ENCODE results near the gene OPTN. TPM values are rescaled to one million over a fixed set of nuclear protein-coding genes. Genes with fewer than 3 reads are reported as not detected.
A peak's percentile ranks its signal among the peaks of the same experiment; 100 is the strongest.

The OPTN gene
- total and polyA plus RNA-seq, 10 of the 15 experiments (the other 5 are each of a cell fraction or from before 2014, with no cell fraction given) = 15.2 to 42.4 (median 25.5) TPM

- H3K36me3 ChIP-seq (ENCODE audit: control insufficient read depth in 2 of 2, insufficient read depth in 2 of 2, low read length in 1 of 2) = no peaks in the 10 kb centered on the region
- no peak overlapping the region for H3K4me3 ChIP-seq
- no peak overlapping the region for H3K9ac ChIP-seq (ENCODE audit: control insufficient read depth, insufficient read depth, low read length)
- BruUV-seq (replicated peaks) = no TSS peak
- ChIA-PET POLR2A (no interaction called here), SMC1A (ENCODE audit: uncharacterized antibody, unreplicated experiment) (interaction anchor here (0.6 kb wide), 1 partner anchor 960 kb away, joined by 3 read pairs; no protein-coding TSS in a partner anchor), CTCF (interaction anchor here (1.3 to 1.9 kb wide), 2 partner anchors 11 to 14 kb away, joined by 5 read pairs; no protein-coding TSS in a partner anchor), RAD21 (ENCODE audit: unreplicated experiment) (no interaction called here)
- DNase-seq (ENCODE audit: low read depth, low spot score) = no peak
- H4K20me1 ChIP-seq (ENCODE audit: control insufficient read depth, insufficient read depth) = no peaks in the 10 kb centered on the region
- TF ChIP-seq NFIC (IDR thresholded peaks at IDR 0.05; ENCODE audit: low read depth, low read length) (no peak), NR2F1 (conservative IDR thresholded peaks at IDR 0.05) (no peak)
- no peaks in the 10 kb centered on the region for H3K27me3 ChIP-seq (replicated peaks in 1 of 2; ENCODE audit: control insufficient read depth in 2 of 2, insufficient read depth in 2 of 2, low read length in 1 of 2)
- intact Hi-C loops (cut with micrococcal nuclease; ENCODE audit: unreplicated experiment) (no loop called here), in situ Hi-C loops (cut with MboI) (no loop called here)
- 83% methylated on average over 4 of the region's 4 CpGs for WGBS (ENCODE audit: insufficient coverage, insufficient replicate concordance, low lambda C conversion rate, missing lambda C conversion rate)
- H3K4me2 ChIP-seq (ENCODE audit: control insufficient read depth, insufficient read depth) = no peak overlapping the region
- ATAC-seq = no peak
- H3K27ac ChIP-seq (ENCODE audit: control insufficient read depth, insufficient read depth) = no peak overlapping the region
- no peaks in the 10 kb centered on the region for H3K4me1 ChIP-seq (ENCODE audit: control insufficient read depth, insufficient read depth, low read length)
- H3K9me3 ChIP-seq (replicated peaks; ENCODE audit: control insufficient read depth, insufficient read depth, low read length) = peaks cover 3% of the 10 kb centered on the region; the same call in 2 of the 3 replicates
- H3K79me2 ChIP-seq (ENCODE audit: control insufficient read depth, insufficient read depth, low read length) = no peaks in the 10 kb centered on the region
- no peak for FAIRE-seq
- no peak overlapping the region for H2AFZ ChIP-seq (ENCODE audit: control insufficient read depth, low read depth, low read length)
Measured at GRCh38 chr10:13087601-13087985, 12.4 kb upstream of the OPTN start.

- ChIA-PET POLR2A (interaction anchor here (0.6 kb wide), 1 partner anchor 29 kb away, joined by 3 read pairs; no protein-coding TSS in a partner anchor), RAD21 (ENCODE audit: unreplicated experiment) (no interaction called here), CTCF (interaction anchor here (1.3 to 1.9 kb wide), 2 partner anchors 11 to 14 kb away, joined by 5 read pairs; no protein-coding TSS in a partner anchor), SMC1A (ENCODE audit: uncharacterized antibody, unreplicated experiment) (interaction anchor here (0.6 to 0.8 kb wide), 3 partner anchors 306 to 961 kb away, joined by 3 read pairs; no protein-coding TSS in a partner anchor)
- Histone ChIP-seq H3K79me2 (ENCODE audit: control insufficient read depth, insufficient read depth, low read length) (no peaks in the 10 kb centered on the region), H2AFZ (ENCODE audit: control insufficient read depth, low read depth, low read length) (no peak overlapping the region), H4K20me1 (ENCODE audit: control insufficient read depth, insufficient read depth) (no peaks in the 10 kb centered on the region), H3K9ac (ENCODE audit: control insufficient read depth, insufficient read depth, low read length) (no peak overlapping the region), H3K4me3 (no peak overlapping the region), H3K9me3 (replicated peaks; ENCODE audit: control insufficient read depth, insufficient read depth, low read length) (peaks cover under 1% of the 10 kb centered on the region; the same call in 2 of the 3 replicates), H3K27ac (ENCODE audit: control insufficient read depth, insufficient read depth) (no peak overlapping the region), H3K36me3 (ENCODE audit: control insufficient read depth in 2 of 2, insufficient read depth in 2 of 2, low read length in 1 of 2) (no peaks in the 10 kb centered on the region), H3K4me2 (ENCODE audit: control insufficient read depth, insufficient read depth) (no peak overlapping the region), H3K4me1 (ENCODE audit: control insufficient read depth, insufficient read depth, low read length) (no peaks in the 10 kb centered on the region), H3K27me3 (replicated peaks in 1 of 2; ENCODE audit: control insufficient read depth in 2 of 2, insufficient read depth in 2 of 2, low read length in 1 of 2) (no peaks in the 10 kb centered on the region)
- intact Hi-C loops (cut with micrococcal nuclease; ENCODE audit: unreplicated experiment) (no loop called here), in situ Hi-C loops (cut with MboI) (no loop called here)
- peak; percentile 49 for ATAC-seq
- BruUV-seq (replicated peaks) = no TSS peak
- 6% methylated on average over 7 of the region's 7 CpGs for WGBS (ENCODE audit: insufficient coverage, insufficient replicate concordance, low lambda C conversion rate, missing lambda C conversion rate)
- FAIRE-seq = no peak
- no peak for DNase-seq (ENCODE audit: low read depth, low spot score)
- TF ChIP-seq CBX5 (IDR thresholded peaks at IDR 0.05; ENCODE audit: low read depth) (no peak), IRF4 (IDR thresholded peaks at IDR 0.05; ENCODE audit: low read depth, low read length) (peak; percentile 21; the same call in 1 of the 2 replicates), BMI1 (IDR thresholded peaks at IDR 0.05; ENCODE audit: borderline replicate concordance) (no peak), IRF3 (IDR thresholded peaks at IDR 0.05) (no peak), RUNX3 (IDR thresholded peaks at IDR 0.05; ENCODE audit: low read length) (no peak; the same call in 1 of the 2 replicates), ZBTB4 (CRISPR knock-in tag; IDR thresholded peaks at IDR 0.05) (no peak), BCL3 (IDR thresholded peaks at IDR 0.05; ENCODE audit: borderline replicate concordance, insufficient read depth, low read depth, low read length, poor library complexity, severe bottlenecking) (no peak), CREB1 (IDR thresholded peaks at IDR 0.05; ENCODE audit: low read depth) (no peak), TAF1 (IDR thresholded peaks at IDR 0.05; ENCODE audit: borderline replicate concordance, low read depth, low read length) (no peak), NFIC (IDR thresholded peaks at IDR 0.05; ENCODE audit: low read depth, low read length) (peak; percentile 18; the same call in 1 of the 2 replicates)
Measured at GRCh38 chr10:13087986-13088618, 11.9 kb upstream of the OPTN start.
